Effector memory CD4-positive, alpha-beta T cell (primary cell): ENCODE data around the gene DROSHA.

Experiments
- DNase-seq, 3 donors: peaks; one replicate each; pipeline ENCODE4 v3.0.0-alpha.2; 2020
- H3K27ac ChIP-seq: 2 replicates; pipeline ENCODE4 v1.7.0; 2013; ENCODE audit warnings: mild to moderate bottlenecking, low read length, moderate library complexity; ENCODE audit not compliant: insufficient read depth, poor library complexity, severe bottlenecking
- H3K27me3 ChIP-seq: replicated peaks from 2 replicates; pipeline ENCODE4 v1.7.0; 2013; ENCODE audit warnings: mild to moderate bottlenecking, low read length; ENCODE audit not compliant: insufficient read depth, control insufficient read depth, poor library complexity, severe bottlenecking
- H3K36me3 ChIP-seq: 2 replicates; pipeline ENCODE4 v1.7.0; 2013; ENCODE audit warnings: mild to moderate bottlenecking, low read length, moderate library complexity; ENCODE audit not compliant: control insufficient read depth, insufficient read depth
- H3K4me1 ChIP-seq: 2 replicates; pipeline ENCODE4 v1.7.0; 2013; ENCODE audit warnings: low read length, mild to moderate bottlenecking; ENCODE audit not compliant: control insufficient read depth, insufficient read depth, poor library complexity, severe bottlenecking
- H3K4me3 ChIP-seq: 2 replicates; pipeline ENCODE4 v1.7.0; 2013; ENCODE audit warnings: low read length, low read depth, mild to moderate bottlenecking; ENCODE audit not compliant: insufficient read depth, poor library complexity, severe bottlenecking
- H3K9me3 ChIP-seq: 2 replicates; pipeline ENCODE4 v1.7.0; 2013; ENCODE audit warnings: mild to moderate bottlenecking, low read length, moderate library complexity; ENCODE audit not compliant: control insufficient read depth

The DROSHA gene

GRCh38 chr5:31492869-31493268 is 39.0 kb downstream of the DROSHA start:
- Histone ChIP-seq H3K4me3 (no peak overlapping the region), H3K27ac (no peak overlapping the region), H3K27me3 (no peaks in the 10 kb centered on the region), H3K9me3 (no peaks in the 10 kb centered on the region), H3K4me1 (no peaks in the 10 kb centered on the region), H3K36me3 (peaks cover 33% of the 10 kb centered on the region)
- DNase-seq: no peak

DNA sequence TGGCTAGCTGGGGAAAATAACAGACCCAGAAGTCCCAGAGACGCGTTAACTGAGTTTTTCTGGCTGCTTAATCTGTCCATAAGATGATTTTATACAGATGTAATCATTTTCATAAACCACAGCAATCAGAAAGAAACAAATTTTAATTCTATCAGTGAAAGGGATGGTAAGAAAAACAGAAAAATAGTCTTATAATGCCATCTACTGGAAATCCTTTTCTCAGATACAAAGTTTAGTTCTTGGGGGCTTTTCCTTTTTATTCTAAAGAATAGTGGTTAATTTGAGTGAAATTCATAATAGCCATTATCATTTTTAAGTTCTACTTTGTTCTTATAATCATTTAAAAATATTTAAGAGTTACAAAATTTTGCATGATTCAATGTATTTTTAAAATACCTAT is 44.4 kb downstream of the DROSHA start:
- H3K36me3 ChIP-seq: peaks cover 41% of the 10 kb centered on the region

DNA sequence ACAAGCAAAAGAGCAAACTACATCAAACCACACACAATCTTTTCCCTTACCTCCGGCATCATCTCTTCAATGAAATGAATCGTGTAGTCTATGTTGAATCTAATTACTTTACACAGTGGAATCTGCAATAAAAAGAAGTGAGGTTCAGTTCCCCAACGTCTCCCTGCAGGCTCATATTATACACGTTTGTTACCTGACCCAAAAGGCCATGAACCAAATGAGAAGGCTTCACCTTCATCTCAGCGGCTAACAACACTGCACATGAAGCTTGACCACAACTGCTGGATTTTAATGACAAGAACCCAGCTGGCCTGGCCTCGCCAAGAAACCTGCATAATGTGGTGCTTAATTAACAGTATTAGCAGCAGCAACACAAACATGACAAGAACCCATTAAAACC is 45.5 kb downstream of the DROSHA start:
- H3K36me3 ChIP-seq: peaks cover 42% of the 10 kb centered on the region
- H3K27me3 ChIP-seq: no peaks in the 10 kb centered on the region
- no peaks in the 10 kb centered on the region for H3K9me3 ChIP-seq
- no peak for DNase-seq
- no peak overlapping the region for H3K27ac ChIP-seq
- H3K4me3 ChIP-seq: no peak overlapping the region
- no peaks in the 10 kb centered on the region for H3K4me1 ChIP-seq

More for the DNA sequence above, 44.4 kb downstream of the DROSHA start:
- H3K9me3 ChIP-seq: no peaks in the 10 kb centered on the region
- DNase-seq: no peak
- no peak overlapping the region for H3K4me3 ChIP-seq
- H3K27me3 ChIP-seq: no peaks in the 10 kb centered on the region
- no peaks in the 10 kb centered on the region for H3K4me1 ChIP-seq
- H3K27ac ChIP-seq: no peak overlapping the region

GRCh38 chr5:31485376-31486207 is 46.3 kb downstream of the DROSHA start:
- Histone ChIP-seq H3K27me3 (no peaks in the 10 kb centered on the region), H3K27ac (no peak overlapping the region), H3K9me3 (no peaks in the 10 kb centered on the region), H3K4me1 (no peaks in the 10 kb centered on the region), H3K36me3 (peaks cover 45% of the 10 kb centered on the region), H3K4me3 (no peak overlapping the region)
- no peak for DNase-seq

DNA sequence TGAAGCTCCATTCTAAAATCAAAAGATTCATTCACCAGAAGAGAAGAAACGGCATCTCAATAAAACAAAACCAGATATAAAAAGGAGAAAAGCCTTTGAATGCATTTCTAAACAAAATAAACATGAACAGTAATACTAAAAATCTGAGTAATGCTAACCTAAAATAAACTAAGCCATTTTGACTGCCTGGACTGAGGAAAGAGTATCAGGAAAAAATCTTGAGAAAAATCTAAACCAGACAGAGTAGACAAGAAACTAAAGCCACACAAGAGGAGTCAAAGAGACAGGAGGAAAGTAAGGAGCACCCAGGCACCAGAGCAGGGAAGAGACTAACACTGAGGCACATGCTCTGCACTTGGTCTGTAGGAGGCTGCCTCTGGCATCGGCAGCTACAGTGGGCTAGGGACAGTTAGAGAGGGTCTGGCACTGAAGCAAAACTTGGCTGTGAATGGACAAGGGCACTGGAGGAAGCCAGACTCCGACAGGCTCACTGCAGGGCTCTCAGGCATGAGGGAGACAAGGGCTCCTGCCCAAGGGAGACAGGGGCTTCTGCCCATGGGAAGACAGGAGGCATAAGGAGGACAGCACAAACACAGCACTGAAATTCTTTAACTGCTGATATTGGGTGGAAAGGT is 50.2 kb downstream of the DROSHA start:
- Histone ChIP-seq H3K4me3 (no peak overlapping the region), H3K9me3 (no peaks in the 10 kb centered on the region), H3K27me3 (no peaks in the 10 kb centered on the region), H3K27ac (no peak overlapping the region), H3K4me1 (no peaks in the 10 kb centered on the region), H3K36me3 (peaks cover 45% of the 10 kb centered on the region)
- no peak for DNase-seq

DNA sequence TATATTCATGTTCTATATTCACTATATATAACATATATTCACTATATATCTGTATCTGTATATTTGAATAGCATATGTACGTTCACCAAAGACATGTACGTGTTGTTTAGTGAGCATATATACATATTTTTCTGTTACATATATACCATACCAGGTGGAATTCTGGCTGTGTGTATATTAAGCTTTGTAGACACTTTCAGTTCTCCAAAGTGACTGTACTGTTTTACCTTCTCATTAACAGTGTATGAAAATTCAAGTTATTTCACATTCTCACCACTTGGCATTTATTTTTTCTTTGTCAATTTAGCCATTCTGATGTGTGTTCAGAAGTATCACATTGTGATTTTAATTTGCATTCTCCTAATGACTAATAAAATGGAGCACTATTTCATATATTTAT is 52.2 kb downstream of the DROSHA start:
- Histone ChIP-seq H3K36me3 (peaks cover 32% of the 10 kb centered on the region), H3K4me3 (no peak overlapping the region), H3K27me3 (no peaks in the 10 kb centered on the region), H3K27ac (no peak overlapping the region), H3K9me3 (no peaks in the 10 kb centered on the region), H3K4me1 (no peaks in the 10 kb centered on the region)
- DNase-seq: no peak

GRCh38 chr5:31478901-31479300 is 53.0 kb downstream of the DROSHA start:
- Histone ChIP-seq H3K27ac (no peak overlapping the region), H3K27me3 (no peaks in the 10 kb centered on the region), H3K4me1 (no peaks in the 10 kb centered on the region), H3K36me3 (peaks cover 26% of the 10 kb centered on the region), H3K4me3 (no peak overlapping the region), H3K9me3 (no peaks in the 10 kb centered on the region)
- DNase-seq: no peak

- no peak overlapping the region for H3K27ac ChIP-seq
- no peak for DNase-seq
- no peak overlapping the region for H3K4me3 ChIP-seq
- peaks cover 17% of the 10 kb centered on the region for H3K36me3 ChIP-seq
- H3K27me3 ChIP-seq: no peaks in the 10 kb centered on the region
- no peaks in the 10 kb centered on the region for H3K9me3 ChIP-seq
- no peaks in the 10 kb centered on the region for H3K4me1 ChIP-seq
Observed at GRCh38 chr5:31477971-31478370, 53.9 kb downstream of the DROSHA start.

GRCh38 chr5:31477516-31477915 is 54.4 kb downstream of the DROSHA start:
- Histone ChIP-seq H3K27me3 (no peaks in the 10 kb centered on the region), H3K9me3 (no peaks in the 10 kb centered on the region), H3K36me3 (peaks cover 17% of the 10 kb centered on the region), H3K27ac (no peak overlapping the region), H3K4me1 (no peaks in the 10 kb centered on the region), H3K4me3 (no peak overlapping the region)
- no peak for DNase-seq

DNA sequence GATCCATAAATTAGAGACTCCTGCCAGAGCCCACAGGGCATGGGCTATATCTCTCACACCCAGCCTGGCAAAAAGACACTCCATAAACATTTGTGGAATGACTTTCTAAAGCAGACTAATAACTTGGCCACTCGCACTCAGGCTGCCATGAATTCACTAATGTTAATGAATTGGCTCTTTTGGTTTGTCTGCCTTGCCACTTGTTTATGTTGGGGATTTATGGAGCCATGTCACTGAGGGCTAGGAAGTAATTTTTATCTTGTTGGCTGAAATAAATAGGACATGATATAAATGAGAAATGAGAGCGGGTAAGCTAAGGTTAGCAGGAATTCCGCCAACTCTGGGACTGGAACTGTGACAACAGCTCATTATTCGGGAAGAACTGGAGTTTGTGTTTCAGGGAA is 55.2 kb downstream of the DROSHA start:
- no peaks in the 10 kb centered on the region for H3K27me3 ChIP-seq
- no peaks in the 10 kb centered on the region for H3K9me3 ChIP-seq
- peaks cover 16% of the 10 kb centered on the region for H3K36me3 ChIP-seq
- H3K4me1 ChIP-seq: no peaks in the 10 kb centered on the region
- no peak for DNase-seq
- no peak overlapping the region for H3K4me3 ChIP-seq
- no peak overlapping the region for H3K27ac ChIP-seq
